NCI-H187 (cell line): ENCODE measurements around the gene PRPF40B.

ENCODE experiments used
- DNase-seq, 2 experiments: peaks; one replicate each; lab custom pipeline; 2025; lab: John Stamatoyannopoulos, UW

PRPF40B gene

DNA sequence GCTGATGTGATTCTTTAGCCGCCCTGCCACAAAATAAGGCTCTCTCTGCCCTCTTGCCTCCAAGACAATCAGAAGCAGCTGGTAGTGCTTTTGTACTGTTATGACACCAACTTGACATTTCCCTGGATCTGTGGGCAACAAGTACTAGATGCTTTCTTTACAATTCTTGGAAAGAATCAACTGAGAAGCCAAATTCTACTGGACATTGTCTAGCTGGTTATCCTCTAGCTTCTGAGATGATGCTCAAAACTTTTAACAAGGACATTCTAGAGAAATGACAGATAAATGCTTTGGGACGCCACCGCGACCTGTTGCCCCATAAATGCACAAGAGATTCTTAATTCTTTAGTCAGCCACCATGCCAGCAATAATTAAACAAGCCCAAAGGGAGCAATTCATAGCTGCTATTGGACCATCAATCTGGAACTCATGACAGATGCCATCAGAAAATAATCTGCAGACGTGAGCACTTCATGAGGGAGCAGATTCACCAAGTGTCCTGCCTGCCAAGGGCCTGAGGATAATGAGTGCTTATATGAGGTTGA, 61.0 kb downstream of the PRPF40B start:
- no peak for DNase-seq

DNA sequence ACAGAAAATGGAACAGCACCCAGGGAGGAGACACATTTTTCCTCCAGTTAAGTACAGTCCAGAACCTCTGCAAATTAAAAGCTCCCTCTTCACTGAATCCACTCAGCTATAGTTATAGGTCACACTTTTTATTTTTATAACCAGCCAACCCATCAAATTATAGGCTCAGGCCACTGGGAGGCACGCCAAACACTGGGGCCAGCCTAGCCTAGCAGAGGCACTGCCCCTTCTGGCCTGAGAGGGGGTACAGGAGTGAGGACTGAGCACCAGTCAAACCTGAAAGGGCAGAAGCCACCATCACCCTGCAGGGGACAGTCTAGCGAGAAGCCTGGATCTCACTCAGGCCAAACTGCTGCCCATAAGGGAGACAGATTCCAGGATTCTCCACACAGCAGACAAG, 64.6 kb downstream of the PRPF40B start:
- DNase-seq = no peak

DNA sequence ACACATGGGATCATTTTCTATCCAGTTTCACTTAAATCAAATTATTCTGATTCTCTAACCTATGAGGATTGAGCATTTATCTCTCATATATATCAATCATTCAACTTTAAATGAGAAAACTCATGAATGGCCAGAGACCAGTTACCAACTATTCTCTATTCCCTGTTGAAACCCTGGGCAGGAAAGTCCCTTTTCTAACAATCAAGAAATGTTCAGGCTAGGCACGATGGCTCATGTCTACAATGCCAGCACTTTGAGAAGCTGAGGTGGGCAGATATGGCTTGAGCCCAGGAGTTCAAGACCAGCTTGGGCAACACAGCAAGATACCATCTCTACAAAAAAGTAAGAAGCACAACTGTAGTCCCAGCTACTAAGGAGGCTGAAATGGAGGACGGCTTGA, 65.9 kb downstream of the PRPF40B start:
- DNase-seq = no peak

DNA sequence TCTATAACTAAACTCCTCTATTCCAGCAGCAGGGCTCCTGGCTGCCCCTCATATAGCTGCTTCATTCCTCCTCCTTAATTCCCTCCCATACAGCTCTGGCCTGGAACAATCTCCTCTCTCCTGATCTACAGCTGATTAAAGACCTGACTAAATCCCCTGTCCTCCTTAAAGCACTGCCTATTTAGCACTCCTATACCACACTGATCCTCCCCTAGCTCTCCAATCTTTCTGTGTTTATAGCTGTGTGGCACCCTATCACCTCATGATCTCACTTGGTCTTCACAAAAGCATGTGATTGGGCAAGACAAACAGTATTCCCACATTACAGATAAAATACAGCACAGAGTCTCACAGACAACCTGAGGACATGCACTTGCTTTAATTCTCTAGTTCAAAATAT, 66.4 kb downstream of the PRPF40B start:
- no peak for DNase-seq

DNA sequence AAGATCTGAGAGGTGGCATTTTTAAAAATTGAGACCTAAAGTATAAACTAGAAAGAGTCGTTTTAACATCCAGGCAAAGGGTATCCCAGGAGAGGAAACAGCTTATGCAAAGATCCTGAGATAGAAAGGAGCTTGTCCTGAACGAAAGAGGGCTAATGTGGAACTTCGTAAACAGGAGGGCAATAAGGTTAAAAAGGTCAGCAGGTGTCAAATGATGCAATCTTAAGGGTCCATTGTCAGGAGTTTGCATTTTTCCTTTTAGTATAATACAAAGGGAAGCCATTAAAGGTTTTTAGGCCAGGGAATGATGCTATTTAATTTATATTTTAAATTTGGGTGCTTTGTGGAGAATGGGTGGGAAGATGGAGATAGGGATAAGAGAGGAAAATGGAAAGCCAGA, 69.5 kb downstream of the PRPF40B start:
- DNase-seq = no peak

- no peak for DNase-seq
Observed at GRCh38 chr12:49693931-49694444, 70.6 kb downstream of the PRPF40B start.
